GM21723 (cell line): Measurements from ENCODE around the gene RHOF.

ENCODE experiments used
- ATAC-seq: cut with Tn5 transposase; IDR thresholded peaks from one replicate; pipeline ENCODE4 v1.9.1; 2021; ENCODE audit warnings: mild to moderate bottlenecking, moderate library complexity; ENCODE audit not compliant: unreplicated experiment

RHOF gene

GRCh38 chr12:121805171-121806008 is 11.9 kb upstream of the RHOF start:
- ATAC-seq: no peak

- ATAC-seq: no peak
Observed at GRCh38 chr12:121804417-121805111, 11.1 kb upstream of the RHOF start.

GRCh38 chr12:121803861-121804416 is 10.5 kb upstream of the RHOF start, which contains the start of gene SETD1B:
Gene SETD1B, plus strand, starts transcription at chr12:121804009. Its CDS starts 729 bp downstream, at chr12:121804738.
- no peak for ATAC-seq

- ATAC-seq: peak; percentile 35
Observed at GRCh38 chr12:121802843-121803698, 9.6 kb upstream of the RHOF start.

- no peak for ATAC-seq
Observed at GRCh38 chr12:121802485-121802842, 9.0 kb upstream of the RHOF start.

DNA sequence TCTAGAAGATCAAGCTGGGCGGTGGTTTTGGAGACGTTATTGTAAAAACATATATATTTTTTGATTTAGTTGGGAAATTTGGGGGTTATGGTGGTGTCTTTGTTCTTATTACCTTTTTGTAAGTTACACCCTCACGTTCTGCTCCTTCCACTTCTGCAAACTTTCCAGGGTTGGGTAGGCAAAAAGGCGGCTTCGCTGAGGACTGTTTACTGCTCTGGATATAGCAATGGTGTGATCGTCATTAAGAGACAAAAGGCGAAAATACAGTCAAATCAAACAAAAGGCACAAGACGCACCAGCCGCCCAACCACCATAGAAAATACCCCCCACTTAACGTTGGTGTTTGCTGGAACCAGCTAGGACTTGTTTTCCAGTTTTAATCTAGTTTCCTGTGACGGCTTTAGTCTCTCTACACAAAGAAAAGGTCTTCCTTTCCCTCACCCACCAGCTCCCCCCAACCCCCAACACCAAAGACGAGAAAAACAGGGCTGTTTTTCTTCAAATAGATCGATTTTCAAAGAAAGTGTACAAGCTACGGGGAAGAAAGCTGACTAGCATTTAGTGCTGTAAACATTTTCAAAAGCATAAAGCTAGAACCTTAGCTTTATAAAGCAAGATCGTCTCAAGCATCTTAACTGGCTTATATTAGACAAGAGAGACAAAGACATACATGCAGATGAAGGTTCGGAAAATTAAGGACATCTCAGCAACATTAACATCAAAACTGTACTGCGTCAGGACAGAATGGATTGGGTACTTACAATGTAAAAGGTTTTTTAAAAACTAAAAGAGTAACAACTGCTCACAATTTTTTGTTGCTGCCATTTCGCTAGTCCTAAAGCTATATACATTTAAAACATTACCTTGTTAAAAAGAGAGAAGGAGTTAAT is 8.4 kb upstream of the RHOF start:
- ATAC-seq: no peak

DNA sequence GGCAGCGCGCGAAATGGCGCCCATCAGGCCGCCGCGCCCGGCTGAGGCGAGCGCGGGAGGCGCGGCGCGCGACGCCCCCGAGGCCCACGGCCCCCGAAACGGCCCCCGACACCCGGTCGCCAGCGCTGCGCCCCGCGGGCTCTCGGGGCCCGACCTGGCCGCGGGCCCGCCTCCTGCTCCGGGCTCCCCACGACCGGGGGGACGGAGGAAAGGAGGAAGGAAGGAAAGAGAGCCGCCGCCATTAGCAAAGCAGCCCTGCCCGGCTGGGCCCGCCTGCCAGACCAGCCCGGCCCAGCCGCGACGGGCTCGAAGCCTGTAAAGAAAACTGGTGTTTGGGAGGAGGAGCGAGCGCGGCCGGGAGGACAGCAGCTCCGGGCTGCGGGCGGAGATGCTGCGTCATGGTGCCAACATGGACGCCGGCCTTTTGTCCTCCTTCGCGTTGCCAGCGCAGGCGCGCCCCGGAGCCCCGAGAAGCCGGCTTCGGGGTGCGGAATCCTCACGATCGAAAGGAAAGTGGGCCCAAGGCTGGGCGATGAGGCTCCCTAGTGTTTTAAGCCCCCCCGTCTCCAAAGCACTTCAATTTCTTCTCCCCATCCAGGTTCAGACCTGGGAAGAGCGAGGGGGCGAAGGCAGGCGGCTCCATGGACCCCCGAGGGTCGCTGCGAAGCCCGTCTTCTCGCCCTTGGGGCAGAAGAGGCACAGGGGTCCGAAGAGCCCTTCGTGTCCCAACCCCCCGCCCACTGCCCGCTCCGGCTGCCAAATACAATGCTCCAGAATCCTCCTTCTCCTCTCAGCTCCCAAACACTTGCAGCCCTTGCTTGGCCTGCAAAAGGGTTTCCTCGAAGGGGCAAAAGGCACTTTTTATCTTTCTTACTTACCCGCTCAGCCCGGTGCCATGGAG is 7.5 kb upstream of the RHOF start:
- peak; percentile 2 for ATAC-seq

DNA sequence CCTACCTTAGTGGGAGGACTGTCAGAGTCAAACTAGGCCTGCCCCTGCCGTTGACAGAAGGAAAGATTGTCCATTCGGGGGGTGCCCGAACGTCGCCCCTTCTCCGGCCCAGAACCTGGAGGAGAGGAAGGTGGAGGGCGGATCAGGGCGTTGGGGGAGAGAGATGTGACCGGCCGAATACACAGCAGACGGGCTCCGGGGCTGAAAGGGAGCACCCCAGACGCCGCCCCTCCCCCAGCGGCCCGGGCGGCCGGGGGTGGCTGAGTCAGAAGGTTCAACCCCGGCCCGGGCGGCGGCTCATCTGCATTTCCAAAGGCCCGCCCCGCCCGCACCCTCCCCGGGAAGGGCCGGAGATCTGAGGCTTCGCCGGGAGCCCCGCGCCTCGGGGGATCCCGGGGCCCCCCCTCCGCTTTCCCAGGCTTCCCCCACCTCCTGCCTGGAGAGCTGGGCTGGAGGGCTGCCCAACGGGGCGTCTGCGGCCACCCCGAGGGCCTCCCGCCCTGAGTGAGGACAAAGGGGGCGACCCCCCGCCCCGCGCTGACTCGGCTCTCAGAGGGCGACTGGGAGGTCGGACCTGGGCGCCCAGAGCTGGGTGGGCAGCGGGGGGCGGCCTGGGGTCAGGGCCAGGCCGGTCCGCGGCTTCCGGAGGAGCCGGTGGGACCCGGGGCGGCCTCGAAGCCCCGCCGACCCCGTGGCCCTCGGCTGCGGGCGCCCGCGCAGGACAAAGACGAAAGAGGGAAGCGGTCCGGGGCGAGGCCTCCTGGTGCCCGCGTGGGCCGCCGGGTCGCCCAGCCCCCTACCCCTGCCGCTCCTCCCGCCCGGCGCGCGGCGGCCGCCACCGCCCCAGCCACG is 6.6 kb upstream of the RHOF start:
- peak; percentile 36 for ATAC-seq

DNA sequence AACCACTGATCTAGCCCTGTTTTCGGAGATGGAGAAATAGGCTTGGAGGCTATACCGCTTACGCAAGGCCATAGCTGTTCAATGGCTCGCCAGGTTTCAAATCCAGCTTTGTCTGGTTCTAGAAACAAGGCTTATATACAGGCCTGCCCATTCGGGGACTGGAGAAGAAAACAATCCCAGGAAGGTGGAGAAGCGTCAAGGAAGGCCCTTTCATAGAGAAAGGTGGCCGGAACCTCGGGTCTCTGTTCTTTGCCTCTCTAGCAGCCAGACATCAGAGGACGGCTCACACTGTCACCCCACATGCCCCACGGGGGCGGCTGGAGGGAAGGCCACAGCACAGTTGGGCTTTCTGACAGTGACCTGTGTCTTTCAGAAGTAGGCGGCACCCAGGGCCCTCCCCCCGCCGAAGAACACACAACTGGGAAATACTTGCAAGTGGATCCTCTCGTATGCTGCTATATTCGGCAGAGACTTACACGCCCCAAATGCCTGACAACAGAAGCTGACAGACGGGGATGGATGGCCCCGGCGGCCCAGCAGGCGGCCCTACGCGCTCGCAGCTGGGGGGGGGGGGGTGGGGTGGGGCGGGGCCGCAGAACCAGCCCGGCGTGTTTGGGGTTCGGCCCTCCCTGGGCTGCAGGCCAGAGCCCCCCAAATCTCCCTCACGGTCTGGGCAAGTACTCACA is 5.8 kb upstream of the RHOF start:
- peak; percentile 3 for ATAC-seq

GRCh38 chr12:121798787-121799155 is 5.3 kb upstream of the RHOF start:
- no peak for ATAC-seq

DNA sequence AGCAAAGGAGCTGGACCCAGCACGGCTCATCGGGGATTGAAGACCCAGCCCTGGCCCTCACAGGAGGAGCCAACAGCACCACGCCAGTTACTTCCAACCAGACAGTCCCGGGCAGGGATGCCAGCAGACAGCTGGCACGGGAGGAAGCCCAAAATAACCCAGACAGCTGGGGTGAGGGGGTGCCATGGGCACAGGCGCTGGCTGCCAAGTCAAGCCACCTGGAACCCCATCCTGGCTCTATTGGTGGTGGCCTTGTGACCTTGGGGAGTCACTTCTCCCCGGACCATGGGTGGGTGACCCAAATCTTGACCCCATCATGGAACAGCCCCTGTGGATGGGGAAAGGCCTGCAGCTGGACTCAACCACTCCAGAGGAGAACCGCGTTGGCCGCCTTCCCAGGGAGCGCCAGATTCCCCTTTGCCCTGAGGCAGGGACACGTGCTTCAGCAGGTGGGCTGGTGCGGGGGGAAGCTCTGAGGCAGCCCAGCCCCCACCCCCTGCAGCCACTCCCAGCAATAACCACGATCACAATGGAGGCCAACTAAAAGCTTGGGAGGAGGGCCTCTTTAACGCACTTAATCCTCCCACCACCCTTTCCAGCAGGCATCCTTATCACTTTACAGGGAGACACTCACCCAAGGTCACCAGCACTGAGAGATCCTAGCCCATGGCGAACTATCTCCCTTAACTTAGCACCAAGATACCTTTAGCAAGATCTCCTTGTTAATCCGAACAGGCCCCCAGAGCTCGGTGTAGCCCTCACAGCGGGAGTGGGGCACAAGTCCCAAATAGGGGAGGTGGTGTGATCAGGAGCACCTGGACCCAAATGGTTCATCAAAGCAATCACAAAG is 4.7 kb upstream of the RHOF start:
- ATAC-seq: no peak

DNA sequence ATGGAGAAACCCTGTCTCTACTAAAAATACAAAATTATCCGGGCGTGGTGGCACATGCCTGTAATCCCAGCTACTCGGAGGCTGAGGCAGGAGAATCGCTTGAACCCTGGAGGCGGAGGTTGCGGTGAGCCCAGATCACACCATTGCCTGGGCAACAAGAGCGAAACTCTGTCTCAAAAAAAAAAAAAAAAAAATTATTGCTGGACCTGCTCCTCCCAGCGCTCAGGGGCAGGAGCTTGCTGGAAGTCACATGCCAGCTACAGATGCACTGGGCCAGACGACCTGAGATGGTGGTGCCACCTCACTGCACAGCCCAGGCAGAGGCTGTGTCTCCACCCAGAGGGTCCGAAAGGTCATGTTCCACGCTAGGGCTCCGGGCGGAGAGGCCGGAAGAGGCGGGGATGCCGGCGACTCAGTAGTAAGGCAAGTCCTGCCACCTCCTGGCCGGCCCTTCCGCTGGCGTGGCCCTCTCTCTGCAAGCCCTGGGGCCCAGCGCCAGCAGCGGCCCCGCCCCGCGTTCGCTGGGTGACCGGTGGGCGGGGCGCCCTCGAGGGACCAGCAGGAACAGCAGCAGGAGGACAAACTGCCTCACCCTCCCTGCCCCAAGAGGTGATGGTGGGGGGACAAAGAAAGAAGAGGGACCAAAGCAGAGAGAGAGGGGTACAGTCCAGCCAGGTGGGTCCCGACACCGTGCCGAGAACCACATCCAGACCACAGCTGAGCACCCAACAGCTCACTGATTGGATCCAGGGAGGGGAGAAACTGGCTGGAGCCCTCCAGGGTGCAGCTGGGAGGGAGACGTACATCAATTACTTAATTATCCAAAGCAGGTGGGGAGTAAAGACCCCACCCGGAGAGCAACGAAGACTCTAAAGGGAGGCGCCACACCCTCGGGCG is 3.6 kb upstream of the RHOF start:
- ATAC-seq: no peak

- peak; percentile 16 for ATAC-seq
Observed at GRCh38 chr12:121795034-121795968, 1.8 kb upstream of the RHOF start.

DNA sequence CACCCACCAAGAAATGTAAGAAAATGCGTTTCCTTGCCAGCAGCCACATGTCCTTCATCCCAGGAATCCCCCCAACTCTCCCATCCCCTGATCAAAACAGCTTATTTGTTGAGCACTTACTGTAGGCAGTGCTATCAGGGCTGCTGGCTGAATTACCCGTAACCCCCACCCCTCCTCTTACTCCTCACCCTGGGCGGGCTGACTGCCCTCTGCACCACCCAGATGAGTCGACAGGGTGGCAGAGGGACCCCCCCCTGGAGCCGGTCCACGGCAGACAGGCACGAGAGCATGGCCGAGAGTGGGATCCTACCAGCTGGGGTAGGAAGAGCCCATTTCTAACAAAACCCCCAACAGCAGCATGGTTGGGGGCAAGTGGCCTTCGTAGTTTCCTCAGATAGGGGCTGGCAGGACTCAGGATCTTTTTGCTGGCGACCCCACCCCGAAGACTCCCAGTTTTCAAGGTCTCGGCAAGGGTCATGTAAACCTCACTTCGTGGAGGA is 1.1 kb upstream of the RHOF start:
- peak; percentile 2 for ATAC-seq
